Fibroblast of lung (primary cell): Measurements from ENCODE around the gene EML1. TPM values are rescaled to one million over a fixed set of nuclear protein-coding genes. Genes with fewer than 3 reads are reported as not detected.

Experiments used
- DNase-seq, 2 donors: peaks; one replicate each; pipeline versions ENCODE4 v3.0.0 to v3.0.0-alpha.2; 2010; ENCODE audit warnings: low read depth in 2 of 2
- H2AFZ ChIP-seq: 2 replicates; pipeline ENCODE4 v1.5.1; 2012; ENCODE audit warnings: low read length, control low read depth, inconsistent platforms
- H3K27ac ChIP-seq: 2 replicates; pipeline ENCODE4 v1.5.1; 2011; ENCODE audit warnings: low read length, control low read depth; ENCODE audit not compliant: insufficient read depth
- H3K27me3 ChIP-seq: 2 replicates; pipeline ENCODE4 v1.5.1; 2011; ENCODE audit warnings: mild to moderate bottlenecking, low read length; ENCODE audit not compliant: control insufficient read depth, insufficient read depth
- H3K36me3 ChIP-seq: 2 replicates; pipeline ENCODE4 v1.5.1; 2011; ENCODE audit warnings: low read length; ENCODE audit not compliant: control insufficient read depth, insufficient read depth
- H3K4me1 ChIP-seq: 2 replicates; pipeline ENCODE4 v1.5.1; 2011; ENCODE audit warnings: low read length; ENCODE audit not compliant: control insufficient read depth, insufficient read depth; ENCODE audit errors: extremely low read depth
- H3K4me2 ChIP-seq: 2 replicates; pipeline ENCODE4 v1.5.1; 2011; ENCODE audit warnings: low read length, control low read depth; ENCODE audit not compliant: insufficient read depth; ENCODE audit errors: extremely low read depth
- H3K4me3 ChIP-seq, 4 experiments: fragments of 200-600 bp in 1 of 4; sonication (generic) in 1 of 4; replicated peaks in 1 of 4; 2 replicates each; pipeline ENCODE4 v1.5.1; 2011 to 2016; ENCODE audit warnings: low read length in 4 of 4, low read depth in 3 of 4, mild to moderate bottlenecking in 3 of 4, control low read depth in 2 of 4, inconsistent platforms in 1 of 4, mixed read lengths in 1 of 4; ENCODE audit not compliant: insufficient read depth in 1 of 4; ENCODE audit errors: control extremely low read depth in 1 of 4
- H3K79me2 ChIP-seq: 2 replicates; pipeline ENCODE4 v1.5.1; 2012; ENCODE audit warnings: mild to moderate bottlenecking, low read length, inconsistent platforms; ENCODE audit not compliant: control insufficient read depth, insufficient read depth
- H3K9ac ChIP-seq: 2 replicates; pipeline ENCODE4 v1.5.1; 2011; ENCODE audit warnings: mild to moderate bottlenecking, low read length, control low read depth; ENCODE audit not compliant: insufficient read depth
- H3K9me3 ChIP-seq: 2 replicates; pipeline ENCODE4 v1.5.1; 2012; ENCODE audit warnings: low read depth, low read length; ENCODE audit not compliant: control insufficient read depth, insufficient read depth
- H4K20me1 ChIP-seq: 2 replicates; pipeline ENCODE4 v1.5.1; 2011; ENCODE audit warnings: low read length; ENCODE audit not compliant: control insufficient read depth, insufficient read depth; ENCODE audit errors: extremely low read depth
- CTCF ChIP-seq, 2 donors: IDR thresholded peaks in 1 of 2; conservative IDR thresholded peaks in 1 of 2; 1 replicate in 1 of 2; 2 replicates in 1 of 2; pipeline ENCODE4 v1.5.1; 2011 to 2012; ENCODE audit warnings: low read length in 2 of 2, control low read depth in 1 of 2, inconsistent platforms in 1 of 2, low read depth in 1 of 2, mild to moderate bottlenecking in 1 of 2
- EZH2 ChIP-seq: IDR thresholded peaks from 2 replicates; pipeline ENCODE4 v1.5.1; 2012; ENCODE audit warnings: low read length, control low read depth, mild to moderate bottlenecking; ENCODE audit errors: missing control alignments
- polyA plus RNA-seq, 2 donors: library from polyadenylated mRNA; depleted of rRNA in 1 of 2; stranded (reverse) in 1 of 2; unstranded in 1 of 2; fragments of >200 nt; gene quantifications; 2 replicates each; pipeline ENCODE4 v1.2.1, GENCODE V29; 2011 to 2012; ENCODE audit warnings: missing spikeins in 1 of 2
- total RNA-seq: library from RNA; depleted of rRNA; stranded (reverse); fragments of >200 nt; gene quantifications from 2 replicates; pipeline ENCODE4 v1.2.1, GENCODE V29; 2014

Gene EML1
- total and polyA plus RNA-seq, 2 donors (not counting 1 experiment from before 2014, with no cell fraction given), result 22.4 to 74.5 TPM

- Histone ChIP-seq H3K79me2 (no peaks in the 10 kb centered on the region), H3K4me1 (no peaks in the 10 kb centered on the region), H4K20me1 (no peaks in the 10 kb centered on the region), H3K4me3 (no peak overlapping the region), H2AFZ (no peak overlapping the region), H3K36me3 (no peaks in the 10 kb centered on the region), H3K27me3 (no peaks in the 10 kb centered on the region), H3K9me3 (no peaks in the 10 kb centered on the region), H3K27ac (no peak overlapping the region), H3K9ac (no peak overlapping the region), H3K4me2 (no peak overlapping the region)
- no peak for TF ChIP-seq CTCF (conservative IDR thresholded peaks at IDR 0.05 in 1 of 2, IDR thresholded peaks at IDR 0.05 in 1 of 2; ENCODE audit: low read depth in 1 of 2, low read length in 2 of 2)
- no peak for TF ChIP-seq EZH2
- DNase-seq, result peak in 1 of 2 donors; percentile 12
These were observed 79.7 kb downstream of the EML1 start for GRCh38 chr14:99872786-99873440.

GRCh38 chr14:99873653-99874052 lies 80.4 kb downstream of the EML1 start:
- no peak overlapping the region for H3K9ac ChIP-seq
- H4K20me1 ChIP-seq, result no peaks in the 10 kb centered on the region
- no peaks in the 10 kb centered on the region for H3K36me3 ChIP-seq
- DNase-seq, result no peak
- no peak overlapping the region for H3K27ac ChIP-seq
- no peaks in the 10 kb centered on the region for H3K27me3 ChIP-seq
- H3K9me3 ChIP-seq, result no peaks in the 10 kb centered on the region
- TF ChIP-seq CTCF (conservative IDR thresholded peaks at IDR 0.05 in 1 of 2, IDR thresholded peaks at IDR 0.05 in 1 of 2; ENCODE audit: low read depth in 1 of 2, low read length in 2 of 2), result no peak
- TF ChIP-seq EZH2, result no peak
- H3K4me1 ChIP-seq, result no peaks in the 10 kb centered on the region
- no peaks in the 10 kb centered on the region for H3K79me2 ChIP-seq
- H2AFZ ChIP-seq, result no peak overlapping the region
- no peak overlapping the region for H3K4me3 ChIP-seq
- no peak overlapping the region for H3K4me2 ChIP-seq

GRCh38 chr14:99874306-99874705 lies 81.1 kb downstream of the EML1 start:
- TF ChIP-seq CTCF (conservative IDR thresholded peaks at IDR 0.05 in 1 of 2, IDR thresholded peaks at IDR 0.05 in 1 of 2; ENCODE audit: low read depth in 1 of 2, low read length in 2 of 2) (no peak), EZH2 (no peak)
- Histone ChIP-seq H4K20me1 (no peaks in the 10 kb centered on the region), H3K9me3 (no peaks in the 10 kb centered on the region), H3K9ac (no peak overlapping the region), H3K36me3 (no peaks in the 10 kb centered on the region), H2AFZ (no peak overlapping the region), H3K27ac (no peak overlapping the region), H3K79me2 (no peaks in the 10 kb centered on the region), H3K27me3 (no peaks in the 10 kb centered on the region), H3K4me3 (no peak overlapping the region), H3K4me2 (no peak overlapping the region), H3K4me1 (no peaks in the 10 kb centered on the region)
- no peak for DNase-seq
